ENCODE measurements around the gene ZNF75A. TPM values are rescaled to one million over a fixed set of nuclear protein-coding genes. Genes with fewer than 3 reads are reported as not detected.
A peak's percentile ranks its signal among the peaks of the same experiment; 100 is the strongest.

ZNF75A gene
- total RNA-seq, 4 donors from 2014 or later: 19.0 to 28.8 (median 27.3) TPM

GRCh38 chr16:3282730-3283542 is 22.4 kb upstream of the ZNF75A start, which contains the start of gene ZNF263:
ZNF263 (plus strand) TSS chr16:3283491; CDS start chr16:3283819, 328 bp downstream.
- H3K27me3 ChIP-seq: no peaks in the 10 kb centered on the region
- H3K27ac ChIP-seq: peak within 1 kb of the TSS; percentile 83 to 100 (median 98)
- TF ChIP-seq EP300 (IDR thresholded peaks at IDR 0.05) (no peak), POLR2A (IDR thresholded peaks at IDR 0.05) (peak; percentile 55 to 57), POLR2AphosphoS5 (IDR thresholded peaks at IDR 0.05) (peak; percentile 86)
- TF ChIP-seq, protein P1, sequence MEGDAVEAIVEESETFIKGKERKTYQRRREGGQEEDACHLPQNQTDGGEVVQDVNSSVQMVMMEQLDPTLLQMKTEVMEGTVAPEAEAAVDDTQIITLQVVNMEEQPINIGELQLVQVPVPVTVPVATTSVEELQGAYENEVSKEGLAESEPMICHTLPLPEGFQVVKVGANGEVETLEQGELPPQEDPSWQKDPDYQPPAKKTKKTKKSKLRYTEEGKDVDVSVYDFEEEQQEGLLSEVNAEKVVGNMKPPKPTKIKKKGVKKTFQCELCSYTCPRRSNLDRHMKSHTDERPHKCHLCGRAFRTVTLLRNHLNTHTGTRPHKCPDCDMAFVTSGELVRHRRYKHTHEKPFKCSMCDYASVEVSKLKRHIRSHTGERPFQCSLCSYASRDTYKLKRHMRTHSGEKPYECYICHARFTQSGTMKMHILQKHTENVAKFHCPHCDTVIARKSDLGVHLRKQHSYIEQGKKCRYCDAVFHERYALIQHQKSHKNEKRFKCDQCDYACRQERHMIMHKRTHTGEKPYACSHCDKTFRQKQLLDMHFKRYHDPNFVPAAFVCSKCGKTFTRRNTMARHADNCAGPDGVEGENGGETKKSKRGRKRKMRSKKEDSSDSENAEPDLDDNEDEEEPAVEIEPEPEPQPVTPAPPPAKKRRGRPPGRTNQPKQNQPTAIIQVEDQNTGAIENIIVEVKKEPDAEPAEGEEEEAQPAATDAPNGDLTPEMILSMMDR (IDR thresholded peaks at IDR 0.05): peak in 2 of 4 experiments; percentile 10 to 21
- WGBS, 2 donors (ENCODE audit: low coverage in 1 of 2): 0% methylated on average over 9 of the region's 72 CpGs; no CpG with 5 or more reads in 1 of the 2 donors
- H3K9me3 ChIP-seq: peaks cover 0 to 34% (median 0%) of the 10 kb centered on the region in 3 donors
- peaks cover 0 to 34% of the 10 kb centered on the region in 2 donors for H3K36me3 ChIP-seq
- H3K4me3 ChIP-seq: peak within 1 kb of the TSS; percentile 88 to 92
- ATAC-seq: peak; percentile 97
- peaks cover 0 to 35% (median 16%) of the 10 kb centered on the region in 3 donors for H3K4me1 ChIP-seq

DNA sequence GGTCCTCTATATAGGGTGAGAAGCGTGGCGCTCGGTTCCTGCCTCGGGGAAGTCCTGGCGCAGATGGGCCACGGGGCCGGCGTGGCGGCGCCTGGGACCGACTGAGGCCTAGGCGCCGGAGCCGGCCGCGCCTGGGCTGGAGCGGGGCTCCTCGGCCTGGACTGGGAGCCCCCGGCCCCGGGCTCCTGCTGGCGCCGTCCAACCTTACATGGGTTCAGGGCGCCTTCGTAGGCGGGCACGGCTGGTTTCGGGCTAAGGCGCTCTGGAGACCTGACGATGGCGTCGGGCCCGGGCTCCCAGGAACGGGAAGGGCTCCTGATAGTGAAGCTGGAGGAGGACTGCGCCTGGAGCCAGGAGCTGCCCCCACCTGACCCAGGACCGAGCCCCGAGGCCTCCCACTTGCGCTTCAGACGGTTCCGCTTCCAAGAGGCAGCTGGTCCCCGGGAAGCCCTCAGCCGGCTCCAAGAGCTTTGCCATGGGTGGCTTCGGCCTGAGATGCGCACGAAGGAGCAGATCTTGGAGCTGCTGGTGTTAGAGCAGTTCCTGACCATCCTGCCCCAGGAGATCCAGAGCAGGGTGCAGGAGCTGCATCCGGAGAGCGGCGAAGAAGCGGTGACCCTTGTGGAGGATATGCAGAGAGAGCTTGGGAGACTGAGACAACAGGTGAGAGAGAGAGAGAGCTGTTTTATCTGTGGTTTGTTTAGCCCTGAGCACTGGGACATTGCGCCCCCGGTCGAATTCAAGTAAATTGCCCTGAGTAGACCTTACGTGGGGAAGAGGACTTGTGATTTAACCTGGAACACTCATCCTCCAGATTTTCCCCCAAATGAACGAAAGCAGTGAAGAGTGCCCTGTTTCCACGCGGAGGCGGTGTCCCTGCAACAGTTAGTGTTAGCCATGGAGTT is 21.5 kb upstream of the ZNF75A start:
- H3K27me3 ChIP-seq: no peaks in the 10 kb centered on the region
- peaks cover 0 to 35% (median 16%) of the 10 kb centered on the region in 3 donors for H3K4me1 ChIP-seq
- H3K36me3 ChIP-seq: peaks cover 0 to 43% of the 10 kb centered on the region in 2 donors
- peak overlapping the region; percentile 88 to 92 for H3K4me3 ChIP-seq
- TF ChIP-seq, protein P1 (IDR thresholded peaks at IDR 0.05): peak in 1 of 4 experiments; percentile 16
- TF ChIP-seq POLR2AphosphoS5 (IDR thresholded peaks at IDR 0.05): no peak
- H3K27ac ChIP-seq: peak overlapping the region; percentile 83 to 100 (median 98)
- H3K9me3 ChIP-seq: peaks cover 0 to 43% (median 0%) of the 10 kb centered on the region in 3 donors
- WGBS, 2 donors (ENCODE audit: low coverage in 1 of 2): 43 to 45% methylated on average over 3 to 8 of the region's 56 CpGs
- ATAC-seq: no peak

GRCh38 chr16:3285131-3285530 is 20.2 kb upstream of the ZNF75A start:
- H3K9me3 ChIP-seq: peaks cover 0 to 56% (median 6%) of the 10 kb centered on the region in 3 donors
- peaks cover 0 to 56% of the 10 kb centered on the region in 2 donors for H3K36me3 ChIP-seq
- 76 to 86% methylated on average over 2 to 3 of the region's 6 CpGs for WGBS, 2 donors (ENCODE audit: low coverage in 1 of 2)
- H3K4me3 ChIP-seq: peak overlapping the region in 1 of 2 donors; percentile 88
- no peak overlapping the region for H3K27ac ChIP-seq
- TF ChIP-seq POLR2A (IDR thresholded peaks at IDR 0.05) (no peak), POLR2AphosphoS5 (IDR thresholded peaks at IDR 0.05) (no peak), EP300 (IDR thresholded peaks at IDR 0.05) (no peak)
- TF ChIP-seq, protein P1 (IDR thresholded peaks at IDR 0.05): no peak
- no peaks in the 10 kb centered on the region for H3K27me3 ChIP-seq
- H3K4me1 ChIP-seq: peaks cover 0 to 35% (median 16%) of the 10 kb centered on the region in 3 donors
- ATAC-seq: no peak

DNA sequence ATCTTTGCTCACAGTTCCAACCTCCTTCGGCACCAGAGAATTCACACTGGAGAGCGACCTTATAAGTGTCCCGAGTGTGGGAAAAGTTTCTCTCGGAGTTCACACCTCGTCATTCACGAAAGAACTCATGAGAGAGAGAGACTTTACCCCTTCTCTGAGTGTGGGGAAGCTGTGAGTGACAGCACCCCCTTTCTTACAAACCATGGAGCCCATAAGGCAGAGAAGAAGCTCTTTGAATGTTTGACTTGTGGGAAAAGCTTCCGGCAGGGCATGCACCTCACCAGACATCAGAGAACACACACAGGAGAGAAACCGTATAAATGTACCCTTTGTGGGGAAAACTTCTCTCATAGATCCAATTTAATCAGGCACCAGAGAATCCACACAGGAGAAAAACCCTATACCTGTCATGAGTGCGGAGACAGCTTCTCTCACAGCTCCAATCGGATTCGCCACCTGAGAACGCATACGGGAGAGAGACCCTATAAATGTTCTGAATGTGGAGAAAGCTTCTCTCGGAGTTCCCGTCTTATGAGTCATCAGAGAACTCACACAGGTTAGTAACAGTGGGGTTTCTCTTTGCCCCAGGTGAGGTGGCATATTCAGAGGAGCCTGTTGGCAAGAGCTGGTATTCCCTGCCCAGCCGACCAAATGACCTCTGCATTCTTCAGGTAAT is 15.2 kb upstream of the ZNF75A start:
- no peak for ATAC-seq
- no peak overlapping the region for H3K27ac ChIP-seq
- H3K36me3 ChIP-seq: peaks cover 0 to 91% of the 10 kb centered on the region in 2 donors
- no peak overlapping the region for H3K4me3 ChIP-seq
- peaks cover 0 to 100% (median 6%) of the 10 kb centered on the region in 3 donors for H3K9me3 ChIP-seq
- WGBS, 2 donors (ENCODE audit: low coverage in 1 of 2): 97 to 100% methylated on average over 9 to 10 of the region's 16 CpGs
- no peaks in the 10 kb centered on the region for H3K27me3 ChIP-seq
- peaks cover 0 to 12% (median under 1%) of the 10 kb centered on the region in 3 donors for H3K4me1 ChIP-seq
- no peak for TF ChIP-seq POLR2A (IDR thresholded peaks at IDR 0.05)
- TF ChIP-seq, protein P1 (IDR thresholded peaks at IDR 0.05): no peak
- TF ChIP-seq POLR2AphosphoS5 (IDR thresholded peaks at IDR 0.05): no peak
- no peak for TF ChIP-seq EP300 (IDR thresholded peaks at IDR 0.05)

All from gastroesophageal sphincter (tissue), 4 donors.